HUES64 (cell line): ENCODE data around the gene DNAH9.

Experiments used
- H3K27ac ChIP-seq: 2 replicates; pipeline ENCODE4 v1.7.0; 2013; ENCODE audit warnings: low read depth, low read length, inconsistent platforms
- H3K27me3 ChIP-seq: 2 replicates; pipeline ENCODE4 v1.6.1; 2013; ENCODE audit warnings: mild to moderate bottlenecking, low read length; ENCODE audit not compliant: insufficient read depth
- H3K36me3 ChIP-seq: 2 replicates; pipeline ENCODE4 v1.6.1; 2013; ENCODE audit warnings: mild to moderate bottlenecking, low read length; ENCODE audit not compliant: insufficient read depth
- H3K4me1 ChIP-seq: 2 replicates; pipeline ENCODE4 v1.6.1; 2013; ENCODE audit warnings: mild to moderate bottlenecking, low read length, moderate library complexity; ENCODE audit not compliant: insufficient read depth
- H3K4me3 ChIP-seq: 2 replicates; pipeline ENCODE4 v1.5.1; 2013; ENCODE audit warnings: mild to moderate bottlenecking, low read length, moderate library complexity
- H3K9ac ChIP-seq: 2 replicates; pipeline ENCODE4 v1.6.1; 2013; ENCODE audit warnings: mild to moderate bottlenecking, low read depth, low read length
- H3K9me3 ChIP-seq: 2 replicates; pipeline ENCODE4 v1.6.1; 2013; ENCODE audit warnings: low read depth, low read length; ENCODE audit not compliant: insufficient read depth
- WGBS: fragments of 150-250, 120-280 bp; methylation state at CpG from one replicate; pipeline ENCODE4 v1.1.7; 2013; ENCODE audit warnings: missing lambda C conversion rate; 5-methylcytosine and 5-hydroxymethylcytosine counted together

Gene DNAH9

GRCh38 chr17:11671126-11671525 lies 72.9 kb downstream of the DNAH9 start:
- WGBS = 77% methylated on average over 4 of the region's 4 CpGs
- no peak overlapping the region for H3K27ac ChIP-seq
- peaks cover 14% of the 10 kb centered on the region; the same call in 1 of the 2 replicates for H3K4me1 ChIP-seq
- H3K4me3 ChIP-seq = no peak overlapping the region
- H3K9me3 ChIP-seq = peaks cover 12% of the 10 kb centered on the region; the same call in 1 of the 2 replicates
- no peaks in the 10 kb centered on the region for H3K36me3 ChIP-seq
- H3K9ac ChIP-seq = no peak overlapping the region
- no peaks in the 10 kb centered on the region for H3K27me3 ChIP-seq

GRCh38 chr17:11682646-11683045 lies 84.4 kb downstream of the DNAH9 start:
- H3K36me3 ChIP-seq = no peaks in the 10 kb centered on the region
- WGBS = 95% methylated on average over 2 of the region's 2 CpGs
- no peaks in the 10 kb centered on the region for H3K9me3 ChIP-seq
- H3K4me1 ChIP-seq = no peaks in the 10 kb centered on the region
- no peak overlapping the region for H3K27ac ChIP-seq
- no peaks in the 10 kb centered on the region for H3K27me3 ChIP-seq
- no peak overlapping the region for H3K9ac ChIP-seq
- no peak overlapping the region for H3K4me3 ChIP-seq

GRCh38 chr17:11690681-11691080 lies 92.4 kb downstream of the DNAH9 start:
- Histone ChIP-seq H3K9ac (no peak overlapping the region), H3K4me3 (no peak overlapping the region), H3K36me3 (no peaks in the 10 kb centered on the region), H3K27me3 (no peaks in the 10 kb centered on the region), H3K27ac (no peak overlapping the region), H3K4me1 (no peaks in the 10 kb centered on the region), H3K9me3 (no peaks in the 10 kb centered on the region)
- 91% methylated on average over 5 of the region's 5 CpGs for WGBS

- Histone ChIP-seq H3K9ac (no peak overlapping the region), H3K27ac (no peak overlapping the region), H3K4me3 (no peak overlapping the region), H3K9me3 (no peaks in the 10 kb centered on the region), H3K27me3 (no peaks in the 10 kb centered on the region), H3K4me1 (no peaks in the 10 kb centered on the region), H3K36me3 (no peaks in the 10 kb centered on the region)
- WGBS = 97% methylated on average over 8 of the region's 9 CpGs
Measured at GRCh38 chr17:11692688-11693087, 94.4 kb downstream of the DNAH9 start.

GRCh38 chr17:11693284-11693683 lies 95.0 kb downstream of the DNAH9 start:
- Histone ChIP-seq H3K9ac (no peak overlapping the region), H3K36me3 (no peaks in the 10 kb centered on the region), H3K4me1 (no peaks in the 10 kb centered on the region), H3K27ac (no peak overlapping the region), H3K4me3 (no peak overlapping the region), H3K9me3 (no peaks in the 10 kb centered on the region), H3K27me3 (no peaks in the 10 kb centered on the region)
- 97% methylated on average over 11 of the region's 11 CpGs for WGBS

- Histone ChIP-seq H3K27ac (no peak overlapping the region), H3K9ac (no peak overlapping the region), H3K4me1 (no peaks in the 10 kb centered on the region), H3K9me3 (no peaks in the 10 kb centered on the region), H3K27me3 (no peaks in the 10 kb centered on the region), H3K4me3 (no peak overlapping the region), H3K36me3 (no peaks in the 10 kb centered on the region)
- WGBS = 93% methylated on average over 3 of the region's 3 CpGs
Measured at GRCh38 chr17:11700668-11701067, 102.4 kb downstream of the DNAH9 start.

GRCh38 chr17:11701911-11702310 lies 103.6 kb downstream of the DNAH9 start:
- no peaks in the 10 kb centered on the region for H3K36me3 ChIP-seq
- no peak overlapping the region for H3K4me3 ChIP-seq
- no peaks in the 10 kb centered on the region for H3K9me3 ChIP-seq
- H3K27me3 ChIP-seq = no peaks in the 10 kb centered on the region
- no peak overlapping the region for H3K9ac ChIP-seq
- H3K27ac ChIP-seq = no peak overlapping the region
- no peaks in the 10 kb centered on the region for H3K4me1 ChIP-seq
- WGBS = 83% methylated on average over 8 of the region's 8 CpGs

GRCh38 chr17:11704041-11704440 lies 105.8 kb downstream of the DNAH9 start:
- WGBS = 96% methylated on average over 3 of the region's 3 CpGs
- no peak overlapping the region for H3K27ac ChIP-seq
- H3K4me1 ChIP-seq = peaks cover 6% of the 10 kb centered on the region; the same call in 1 of the 2 replicates
- H3K36me3 ChIP-seq = no peaks in the 10 kb centered on the region
- no peaks in the 10 kb centered on the region for H3K9me3 ChIP-seq
- H3K27me3 ChIP-seq = no peaks in the 10 kb centered on the region
- H3K9ac ChIP-seq = no peak overlapping the region
- H3K4me3 ChIP-seq = no peak overlapping the region

GRCh38 chr17:11705111-11705510 lies 106.8 kb downstream of the DNAH9 start:
- 97% methylated on average over 3 of the region's 3 CpGs for WGBS

GRCh38 chr17:11707586-11707985 lies 109.3 kb downstream of the DNAH9 start:
- Histone ChIP-seq H3K9me3 (no peaks in the 10 kb centered on the region), H3K4me1 (peaks cover 6% of the 10 kb centered on the region; the same call in 1 of the 2 replicates), H3K36me3 (no peaks in the 10 kb centered on the region), H3K27me3 (no peaks in the 10 kb centered on the region), H3K4me3 (no peak overlapping the region), H3K27ac (no peak overlapping the region), H3K9ac (no peak overlapping the region)
- 95% methylated on average over 4 of the region's 4 CpGs for WGBS

More at GRCh38 chr17:11705111-11705510, 106.8 kb downstream of the DNAH9 start:
- H3K27me3 ChIP-seq = no peaks in the 10 kb centered on the region
- H3K36me3 ChIP-seq = no peaks in the 10 kb centered on the region
- no peak overlapping the region for H3K9ac ChIP-seq
- peaks cover 6% of the 10 kb centered on the region; the same call in 1 of the 2 replicates for H3K4me1 ChIP-seq
- H3K27ac ChIP-seq = no peak overlapping the region
- H3K9me3 ChIP-seq = no peaks in the 10 kb centered on the region
- no peak overlapping the region for H3K4me3 ChIP-seq

- Histone ChIP-seq H3K4me3 (no peak overlapping the region), H3K27ac (no peak overlapping the region), H3K27me3 (no peaks in the 10 kb centered on the region), H3K9ac (no peak overlapping the region), H3K36me3 (no peaks in the 10 kb centered on the region), H3K9me3 (no peaks in the 10 kb centered on the region), H3K4me1 (peaks cover 6% of the 10 kb centered on the region; the same call in 1 of the 2 replicates)
- WGBS = 93% methylated on average over 3 of the region's 3 CpGs
Measured at GRCh38 chr17:11712456-11712855, 114.2 kb downstream of the DNAH9 start.

- Histone ChIP-seq H3K4me3 (no peak overlapping the region), H3K27ac (no peak overlapping the region), H3K9ac (no peak overlapping the region), H3K36me3 (no peaks in the 10 kb centered on the region), H3K27me3 (no peaks in the 10 kb centered on the region), H3K4me1 (no peaks in the 10 kb centered on the region), H3K9me3 (no peaks in the 10 kb centered on the region)
- 94% methylated on average over 11 of the region's 11 CpGs for WGBS
Measured at GRCh38 chr17:11719203-11719602, 120.9 kb downstream of the DNAH9 start.
